GM12892 (cell line): ENCODE results near the gene ZFYVE28.

Experiments used
- DNase-seq: peaks from one replicate; pipeline ENCODE4 v3.0.0; 2011; ENCODE audit not compliant: insufficient read length
- FAIRE-seq: peaks from 2 replicates; lab custom pipeline; 2011; peaks lifted over from hg19 to GRCh38; lab: Jason Lieb, UNC
- POLR2A ChIP-seq: IDR thresholded peaks from 2 replicates; pipeline ENCODE4 v1.6.1; 2011; ENCODE audit warnings: low read depth, low read length, control low read depth
- POLR2AphosphoS5 ChIP-seq: IDR thresholded peaks from 2 replicates; pipeline ENCODE4 v1.6.1; 2011; ENCODE audit warnings: low read depth, low read length, control low read depth
- TAF1 ChIP-seq: IDR thresholded peaks from 2 replicates; pipeline ENCODE4 v1.6.1; 2011; ENCODE audit warnings: low read depth, mild to moderate bottlenecking, control low read depth, low read length, borderline replicate concordance

The ZFYVE28 gene

GRCh38 chr4:2423066-2423465 lies 4.6 kb upstream of the ZFYVE28 start:
- FAIRE-seq: no peak
- TF ChIP-seq TAF1: no peak
- no peak for DNase-seq

GRCh38 chr4:2421928-2422327 lies 3.5 kb upstream of the ZFYVE28 start:
- DNase-seq (no peak), FAIRE-seq (no peak)
- no peak for TF ChIP-seq POLR2A
- TF ChIP-seq TAF1: no peak
- TF ChIP-seq POLR2AphosphoS5: no peak

- TF ChIP-seq POLR2A (no peak), TAF1 (no peak), POLR2AphosphoS5 (no peak)
- DNase-seq (no peak), FAIRE-seq (no peak)
Measured at GRCh38 chr4:2419814-2420213, 1.4 kb upstream of the ZFYVE28 start.

- peak; percentile 95 for DNase-seq
- FAIRE-seq: peak; percentile 100
- no peak for TF ChIP-seq TAF1
- no peak for TF ChIP-seq POLR2A
- no peak for TF ChIP-seq POLR2AphosphoS5
Measured at GRCh38 chr4:2418650-2419571, 466 bp upstream of the ZFYVE28 start, which contains the start of gene CFAP99. TSS of gene CFAP99 (plus strand) at chr4:2418955.

DNA sequence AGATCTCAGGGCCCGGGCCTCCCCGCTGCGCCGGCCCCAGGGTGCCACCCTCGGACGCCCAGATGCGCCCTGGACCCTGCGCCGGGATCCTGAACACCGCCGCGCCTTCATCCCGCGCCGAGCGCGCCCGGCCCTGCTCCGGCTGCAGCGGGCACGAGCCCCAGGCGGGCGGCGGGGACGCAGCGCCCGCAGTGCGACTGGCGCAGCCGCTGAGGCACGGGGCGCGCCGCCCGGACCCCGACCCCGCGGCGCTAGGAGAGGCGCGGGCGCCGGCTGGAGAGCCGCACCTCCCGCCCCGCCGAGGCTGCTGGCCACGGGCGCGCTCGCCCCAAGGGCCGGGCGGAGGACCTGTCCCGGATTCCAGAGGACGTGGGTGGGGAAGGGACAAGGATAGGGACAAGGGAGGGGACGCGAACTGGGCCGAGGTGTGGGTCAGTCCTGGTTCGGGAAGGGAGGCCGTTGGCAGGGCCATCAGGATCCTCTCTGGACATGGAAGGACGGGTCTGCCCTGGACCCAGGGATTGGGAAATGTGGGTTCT lies 1.1 kb downstream of the ZFYVE28 start:
- no peak for DNase-seq
- no peak for TF ChIP-seq POLR2AphosphoS5
- no peak for TF ChIP-seq POLR2A
- no peak for TF ChIP-seq TAF1
- FAIRE-seq: no peak

- TF ChIP-seq TAF1 (no peak), POLR2AphosphoS5 (no peak), POLR2A (no peak)
- FAIRE-seq (no peak), DNase-seq (no peak)
Measured at GRCh38 chr4:2416564-2417225, 1.8 kb downstream of the ZFYVE28 start.

DNA sequence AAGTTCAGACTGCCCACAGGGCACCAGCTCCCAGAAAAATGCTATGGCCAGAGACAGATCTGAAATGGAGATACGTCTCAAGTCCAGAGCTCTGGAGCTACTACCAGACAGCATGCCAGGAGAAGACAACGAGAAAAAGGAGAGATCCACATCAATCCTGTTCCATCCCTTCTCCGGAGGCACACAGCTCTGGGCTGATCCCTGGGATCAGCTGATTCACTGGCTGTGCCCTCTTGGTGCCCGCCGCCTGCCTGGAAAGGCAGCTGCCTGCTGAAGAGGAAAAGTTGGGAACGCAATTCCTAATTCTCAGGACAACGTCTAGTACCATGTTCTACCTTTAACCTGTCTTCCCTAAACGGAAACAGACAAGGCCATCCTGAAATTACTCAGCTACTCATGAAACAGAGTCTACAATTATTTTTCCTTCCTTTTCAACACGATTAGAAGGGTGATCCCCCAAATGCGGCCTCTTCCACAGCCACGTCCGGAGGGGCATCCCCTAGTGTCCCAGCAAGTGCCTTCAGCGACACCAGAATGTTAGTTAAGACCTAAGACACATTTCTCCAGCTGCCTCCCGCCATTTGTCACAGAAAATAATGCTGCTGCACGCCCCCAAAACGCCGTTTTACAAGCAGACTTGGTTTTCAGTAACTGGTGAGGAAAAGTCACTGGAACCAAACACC lies 2.4 kb downstream of the ZFYVE28 start:
- FAIRE-seq (no peak), DNase-seq (no peak)
- no peak for TF ChIP-seq POLR2AphosphoS5
- TF ChIP-seq POLR2A: no peak
- no peak for TF ChIP-seq TAF1

DNA sequence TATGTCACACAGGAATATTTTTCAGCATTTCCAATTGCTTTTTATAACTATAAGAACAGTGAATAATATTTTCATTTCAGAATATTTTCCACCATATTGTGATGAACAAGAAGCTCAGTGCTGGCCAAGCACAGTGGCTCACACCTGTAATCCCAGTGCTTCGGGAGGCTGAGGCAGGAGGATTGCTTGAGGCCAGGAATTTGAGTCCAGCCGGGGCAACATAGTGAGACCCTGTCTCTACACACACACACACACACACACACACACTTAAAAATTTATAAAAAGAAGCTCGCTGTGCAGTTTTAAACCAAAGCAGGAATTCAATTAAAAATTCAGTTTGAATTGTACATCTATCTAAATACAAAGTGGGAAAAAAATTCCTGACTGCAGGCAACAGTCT lies 3.2 kb downstream of the ZFYVE28 start:
- DNase-seq (no peak), FAIRE-seq (no peak)
- TF ChIP-seq POLR2A (no peak), POLR2AphosphoS5 (no peak), TAF1 (no peak)

DNA sequence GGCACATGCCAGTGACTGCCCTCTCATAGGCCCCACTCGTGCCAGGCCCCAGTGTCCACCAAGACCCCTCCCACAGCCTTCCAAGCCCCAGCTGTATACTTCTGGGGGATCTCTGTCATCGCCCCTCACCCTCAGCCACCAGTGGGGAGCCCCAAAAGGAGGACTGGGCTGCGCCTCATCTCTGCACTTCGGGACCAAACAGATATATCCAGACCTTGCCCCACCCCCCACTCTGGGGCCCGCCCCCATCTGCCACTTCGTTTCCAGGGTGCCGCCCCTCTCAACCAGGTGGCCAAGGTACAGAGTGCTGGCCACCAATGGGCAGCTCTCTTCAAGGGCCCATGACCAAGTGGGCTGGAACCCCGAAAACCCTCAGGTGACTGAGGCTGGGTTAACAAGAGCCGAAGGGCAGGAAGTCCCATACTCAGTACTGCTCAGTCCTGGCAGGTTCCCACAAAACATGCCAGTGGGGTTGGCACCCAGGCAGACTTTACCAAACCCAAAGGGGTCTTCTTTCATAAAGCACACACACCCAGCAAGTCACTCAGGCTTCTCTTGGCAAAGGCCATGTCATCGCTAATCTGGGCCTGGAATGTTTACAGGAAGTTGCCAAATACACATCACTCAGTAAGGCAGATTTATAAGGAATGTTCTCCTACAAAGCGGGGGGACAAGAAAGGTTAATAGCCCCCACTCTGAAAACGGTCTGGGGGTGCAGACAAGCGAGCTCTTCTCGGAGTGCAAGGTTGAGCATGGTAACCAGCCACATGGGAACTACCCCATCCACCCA lies 4.4 kb downstream of the ZFYVE28 start:
- FAIRE-seq: no peak
- no peak for TF ChIP-seq TAF1
- TF ChIP-seq POLR2A: no peak
- TF ChIP-seq POLR2AphosphoS5: no peak
- DNase-seq: no peak

DNA sequence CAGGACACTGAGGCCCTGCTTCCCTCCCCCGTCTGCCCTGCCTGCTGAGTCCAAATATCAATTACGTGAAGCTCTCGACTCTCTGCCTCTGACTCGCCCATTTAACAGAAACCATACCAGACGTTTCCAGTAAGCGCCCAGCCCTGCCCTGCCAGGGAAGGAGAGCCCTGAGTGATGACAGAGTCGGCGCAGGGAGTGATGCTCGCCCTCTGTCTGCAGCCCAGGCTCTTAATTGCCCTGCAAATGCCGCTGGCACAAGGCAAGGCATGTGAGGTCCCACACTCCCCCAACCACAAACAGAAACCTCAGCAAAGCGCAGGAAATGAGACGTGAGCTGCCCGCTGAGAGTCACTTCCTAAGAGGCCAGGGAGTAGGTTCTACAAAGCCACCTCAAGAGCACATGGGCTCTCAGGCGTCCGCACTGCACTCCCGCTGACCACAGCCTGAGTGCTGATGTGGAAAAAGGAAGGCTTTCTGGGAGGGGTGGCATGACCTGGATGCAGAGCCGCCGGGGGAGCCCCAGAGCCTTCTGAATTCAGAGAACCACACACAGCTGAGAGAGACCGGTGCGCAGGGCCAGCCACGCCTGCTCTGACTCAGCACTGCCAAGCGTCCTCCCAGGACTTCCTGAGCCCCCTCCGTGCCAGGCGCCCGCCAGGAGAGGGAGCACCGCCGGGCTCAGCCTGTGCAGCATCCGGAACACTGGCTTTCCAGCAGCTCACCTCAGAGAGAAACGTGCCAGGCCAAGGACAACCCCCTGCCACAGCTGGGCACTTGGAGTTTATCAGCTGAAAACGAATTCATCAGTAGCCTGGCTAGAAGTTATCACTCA lies 5.3 kb downstream of the ZFYVE28 start:
- TF ChIP-seq POLR2AphosphoS5 (0 out of 2 replicates have a peak, but pooled peaks have one; percentile 43), TAF1 (no peak), POLR2A (peak; percentile 73; the same call in 1 of the 2 replicates)
- DNase-seq (peak; percentile 66), FAIRE-seq (peak; percentile 86)

DNA sequence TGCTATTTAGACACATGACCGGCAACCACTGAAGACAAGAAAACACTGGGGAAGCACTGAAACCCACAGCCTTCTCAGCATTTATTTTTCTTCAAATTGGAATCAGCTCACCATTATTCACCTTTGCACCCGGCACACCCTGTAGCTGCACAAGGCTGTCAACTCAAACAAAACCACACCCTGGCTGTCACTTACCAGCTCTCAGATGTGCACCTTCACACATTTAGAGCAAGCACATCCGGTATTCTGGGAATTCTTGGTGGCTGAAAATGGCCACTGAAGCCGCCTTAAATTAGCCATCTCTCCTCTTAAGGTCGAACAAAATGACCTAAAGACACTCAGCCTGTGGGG lies 5.9 kb downstream of the ZFYVE28 start:
- DNase-seq (no peak), FAIRE-seq (peak; percentile 21)
- TF ChIP-seq POLR2AphosphoS5 (no peak), TAF1 (no peak), POLR2A (no peak)
